GM04503 (cell line): ENCODE measurements around the gene WNT5B.

Experiments
- DNase-seq: peaks from one replicate; pipeline ENCODE4 v3.0.0-alpha.2; 2012; ENCODE audit warnings: low read depth

WNT5B gene

DNA sequence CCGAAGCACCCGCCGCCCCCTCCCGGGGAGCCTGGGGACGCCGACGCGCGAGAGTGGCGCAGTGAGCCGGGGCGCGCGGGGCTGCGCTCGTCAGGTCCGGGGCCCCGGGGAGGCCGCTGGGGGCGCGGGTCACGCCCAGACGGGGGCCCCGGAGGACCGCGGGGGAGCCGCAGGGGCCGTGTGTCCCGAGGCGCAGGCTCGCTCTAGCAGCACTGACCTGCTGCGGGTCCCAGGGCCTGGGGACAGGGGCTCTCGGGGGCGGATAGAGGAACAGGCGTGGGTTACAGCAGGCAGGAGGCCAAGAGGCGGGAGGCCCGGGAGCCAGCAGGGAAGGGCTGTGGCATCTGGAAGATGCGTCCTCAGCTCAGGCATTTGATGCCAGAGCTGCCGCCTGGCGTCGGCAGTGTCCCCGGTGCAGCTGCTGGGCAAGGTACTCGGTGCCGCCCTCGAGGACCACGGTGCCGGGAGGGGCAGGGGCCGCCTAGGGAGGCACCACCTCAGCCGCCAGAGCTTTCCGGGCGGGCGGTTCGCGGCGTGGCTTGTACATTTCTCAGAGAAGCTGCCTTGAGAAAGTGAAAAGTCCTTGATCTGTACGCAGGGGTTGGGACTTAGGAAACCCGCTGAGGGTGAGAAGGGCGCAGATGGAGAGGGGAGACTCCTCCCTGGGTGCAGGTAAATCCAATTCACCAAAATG, 1.2 kb downstream of the WNT5B start:
- no peak for DNase-seq

DNA sequence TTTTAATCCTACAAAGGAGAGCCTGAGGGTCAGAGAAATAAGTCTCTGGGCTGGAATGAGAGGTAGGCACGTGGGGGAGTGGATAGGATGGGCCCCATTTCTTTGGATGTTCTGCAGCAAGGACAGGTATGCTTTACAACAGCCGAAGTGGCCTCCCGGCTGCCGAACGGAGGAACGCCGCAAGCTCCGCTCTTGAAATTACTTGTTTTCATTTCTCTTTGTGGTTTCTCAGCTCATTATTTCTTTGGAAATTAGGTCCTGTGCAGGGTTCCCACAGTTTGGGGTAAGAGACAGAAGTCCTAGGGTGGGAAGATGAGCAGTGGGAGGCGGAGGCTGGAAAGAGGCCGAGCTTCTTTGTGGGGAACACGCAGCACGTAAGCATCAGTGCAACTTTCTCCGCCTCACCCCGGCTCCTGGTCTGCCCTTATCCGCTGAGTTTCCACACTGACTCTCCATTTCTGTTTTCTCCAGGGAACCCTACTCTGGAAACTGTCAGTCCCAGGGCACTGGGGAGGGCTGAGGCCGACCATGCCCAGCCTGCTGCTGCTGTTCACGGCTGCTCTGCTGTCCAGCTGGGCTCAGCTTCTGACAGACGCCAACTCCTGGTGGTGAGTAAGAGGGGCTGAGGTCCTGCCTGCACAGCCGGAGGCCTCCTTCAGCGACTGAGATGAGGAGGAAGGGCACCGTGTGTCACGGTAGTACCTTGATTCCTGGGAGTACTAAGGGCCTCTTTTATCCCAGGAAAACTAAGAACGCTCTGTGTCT, 2.0 kb downstream of the WNT5B start:
- DNase-seq, result no peak

DNA sequence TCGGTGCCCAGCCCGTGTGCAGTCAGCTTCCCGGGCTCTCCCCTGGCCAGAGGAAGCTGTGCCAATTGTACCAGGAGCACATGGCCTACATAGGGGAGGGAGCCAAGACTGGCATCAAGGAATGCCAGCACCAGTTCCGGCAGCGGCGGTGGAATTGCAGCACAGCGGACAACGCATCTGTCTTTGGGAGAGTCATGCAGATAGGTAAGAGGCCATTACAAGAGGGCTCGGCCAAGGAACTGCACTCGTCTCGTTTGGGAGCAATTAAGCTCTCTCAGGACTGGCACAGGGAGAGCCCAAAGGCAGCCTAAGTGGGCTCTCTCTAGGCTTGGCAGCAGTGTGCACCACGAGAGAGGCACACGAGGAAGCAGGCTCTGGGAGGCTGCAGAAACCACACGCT, 3.7 kb downstream of the WNT5B start:
- no peak for DNase-seq

DNA sequence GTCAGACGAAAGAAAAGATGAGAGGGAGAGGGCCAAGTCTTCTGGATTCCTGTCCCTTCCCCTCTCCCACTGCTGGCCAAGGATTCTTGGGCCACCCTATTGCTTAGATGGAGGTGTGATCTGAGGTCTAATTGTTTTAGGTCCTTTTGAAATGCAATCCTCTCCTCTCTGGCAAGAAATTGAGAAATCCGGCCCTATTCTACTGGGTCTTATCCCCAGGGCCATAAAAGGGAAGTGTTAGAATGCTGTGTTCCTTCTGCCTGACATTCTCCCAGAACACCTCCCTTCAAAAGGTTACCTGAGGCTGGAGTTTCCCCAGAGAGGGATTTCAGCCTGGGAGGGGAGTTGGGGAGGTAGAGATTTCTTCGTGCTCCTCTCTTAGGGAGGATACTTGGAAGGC, 4.4 kb downstream of the WNT5B start:
- no peak for DNase-seq

DNA sequence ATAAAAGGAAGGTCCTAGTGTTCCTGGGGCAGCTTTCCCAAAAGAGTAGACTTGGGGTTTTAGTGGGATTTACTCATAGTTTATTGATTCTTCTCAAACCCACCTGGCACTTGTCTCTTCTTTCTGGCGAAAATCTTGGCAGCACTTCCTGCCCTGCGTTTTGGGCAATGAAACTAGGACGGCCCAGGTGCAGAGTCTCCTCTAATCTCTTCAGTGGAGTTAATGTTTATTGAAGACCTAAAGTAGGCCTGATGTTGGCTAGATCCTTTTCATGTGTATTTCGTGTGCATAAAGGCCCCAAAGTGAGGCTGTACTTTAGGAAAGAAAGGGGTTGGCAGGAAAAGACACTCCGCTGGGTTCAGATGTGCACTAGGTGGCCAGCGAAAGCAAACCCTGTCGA, 5.1 kb downstream of the WNT5B start:
- DNase-seq, result no peak

DNA sequence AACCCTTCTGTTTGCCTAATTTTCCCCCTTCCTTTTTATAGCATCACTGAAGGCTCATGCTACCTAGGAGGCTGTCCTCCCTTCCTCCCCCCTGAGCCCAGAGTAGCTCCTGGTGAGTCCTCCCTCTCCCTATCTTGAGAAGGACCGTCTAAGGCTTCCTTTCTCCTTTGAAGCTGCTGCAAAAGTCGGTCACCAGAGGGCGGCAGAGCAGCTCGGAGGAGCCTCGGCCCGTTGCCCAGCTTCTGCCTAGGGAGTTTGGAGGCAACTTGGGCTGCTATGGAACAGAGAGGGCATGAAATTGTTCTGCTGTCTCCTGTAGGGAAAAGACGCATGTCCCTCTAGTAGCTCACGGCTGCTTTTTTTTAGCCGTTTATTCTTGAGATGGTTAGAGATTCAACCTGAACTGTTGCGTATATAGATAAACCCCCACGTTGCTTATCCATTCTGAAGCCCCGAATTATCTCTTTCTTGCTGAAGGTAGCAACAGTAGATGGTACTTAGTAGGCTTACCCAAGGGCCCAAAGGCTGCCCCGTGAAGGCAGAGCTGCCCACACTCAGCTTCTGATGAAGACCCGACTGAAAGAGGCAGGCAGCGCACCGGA, 5.7 kb downstream of the WNT5B start:
- DNase-seq, result no peak

DNA sequence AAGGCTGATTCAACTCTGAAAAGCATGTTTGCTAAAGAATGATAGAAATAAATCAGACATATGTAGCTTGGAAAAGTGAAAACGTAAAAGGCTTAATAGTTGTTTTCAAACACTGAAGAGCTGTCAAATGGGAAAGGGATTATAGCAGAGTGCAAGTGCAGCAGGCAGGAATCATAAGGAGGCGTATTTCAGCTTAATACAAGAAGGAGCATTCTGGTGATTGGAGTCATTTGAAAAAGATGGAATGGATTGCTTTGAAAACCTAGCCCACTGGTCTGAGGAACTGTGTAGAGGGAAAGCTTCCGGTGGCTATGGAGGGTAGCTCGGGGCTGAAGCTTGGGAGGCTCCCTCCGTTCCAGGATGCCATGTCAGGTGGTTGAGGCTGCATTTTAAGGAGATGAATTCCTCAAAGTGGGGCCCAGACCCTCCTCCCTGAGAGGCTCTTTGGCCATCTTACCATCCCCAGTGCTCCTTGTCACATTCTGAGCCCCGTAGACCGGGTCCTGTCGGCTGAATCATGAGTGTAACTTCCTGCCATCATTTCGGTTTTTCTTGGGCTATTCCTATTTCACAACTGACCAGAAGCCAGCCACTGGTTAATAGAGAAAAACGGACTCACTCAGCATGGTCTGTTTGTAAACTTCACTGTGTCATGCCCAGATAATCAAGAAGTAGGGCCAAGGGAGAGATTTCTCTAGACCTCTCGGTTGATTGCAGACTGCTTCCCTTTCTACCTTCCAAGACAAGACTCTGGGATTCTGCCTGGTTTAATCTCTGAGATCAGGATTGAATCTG, 6.5 kb downstream of the WNT5B start:
- no peak for DNase-seq

DNA sequence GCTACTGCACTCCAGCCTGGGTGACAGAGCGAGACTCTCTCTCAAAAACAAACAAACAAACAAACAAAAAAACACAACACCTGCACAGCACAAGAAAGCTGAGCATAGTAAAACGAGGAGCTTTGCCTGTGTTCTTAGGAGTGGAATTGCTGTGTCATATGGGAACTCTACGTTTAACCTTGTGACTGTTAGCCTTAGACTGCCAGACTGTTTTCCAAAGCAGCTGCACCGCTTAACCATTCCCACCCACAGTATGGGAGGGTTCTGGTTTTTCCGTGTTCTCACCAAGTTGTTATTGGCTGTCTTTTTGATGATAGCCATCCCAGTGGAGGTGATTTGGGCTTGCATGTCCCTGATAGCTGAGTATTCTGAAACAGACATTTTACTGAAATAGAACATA, 9.2 kb downstream of the WNT5B start:
- DNase-seq, result no peak

DNA sequence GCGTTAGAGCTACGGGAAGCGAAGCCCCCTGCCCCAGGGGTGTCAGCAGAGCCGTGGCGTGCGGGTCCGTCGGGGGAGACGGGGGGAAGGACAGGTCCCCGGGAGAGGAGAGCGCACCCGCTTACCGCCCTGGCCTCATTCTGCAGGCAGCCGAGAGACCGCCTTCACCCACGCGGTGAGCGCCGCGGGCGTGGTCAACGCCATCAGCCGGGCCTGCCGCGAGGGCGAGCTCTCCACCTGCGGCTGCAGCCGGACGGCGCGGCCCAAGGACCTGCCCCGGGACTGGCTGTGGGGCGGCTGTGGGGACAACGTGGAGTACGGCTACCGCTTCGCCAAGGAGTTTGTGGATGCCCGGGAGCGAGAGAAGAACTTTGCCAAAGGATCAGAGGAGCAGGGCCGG, 10.5 kb downstream of the WNT5B start:
- no peak for DNase-seq

DNA sequence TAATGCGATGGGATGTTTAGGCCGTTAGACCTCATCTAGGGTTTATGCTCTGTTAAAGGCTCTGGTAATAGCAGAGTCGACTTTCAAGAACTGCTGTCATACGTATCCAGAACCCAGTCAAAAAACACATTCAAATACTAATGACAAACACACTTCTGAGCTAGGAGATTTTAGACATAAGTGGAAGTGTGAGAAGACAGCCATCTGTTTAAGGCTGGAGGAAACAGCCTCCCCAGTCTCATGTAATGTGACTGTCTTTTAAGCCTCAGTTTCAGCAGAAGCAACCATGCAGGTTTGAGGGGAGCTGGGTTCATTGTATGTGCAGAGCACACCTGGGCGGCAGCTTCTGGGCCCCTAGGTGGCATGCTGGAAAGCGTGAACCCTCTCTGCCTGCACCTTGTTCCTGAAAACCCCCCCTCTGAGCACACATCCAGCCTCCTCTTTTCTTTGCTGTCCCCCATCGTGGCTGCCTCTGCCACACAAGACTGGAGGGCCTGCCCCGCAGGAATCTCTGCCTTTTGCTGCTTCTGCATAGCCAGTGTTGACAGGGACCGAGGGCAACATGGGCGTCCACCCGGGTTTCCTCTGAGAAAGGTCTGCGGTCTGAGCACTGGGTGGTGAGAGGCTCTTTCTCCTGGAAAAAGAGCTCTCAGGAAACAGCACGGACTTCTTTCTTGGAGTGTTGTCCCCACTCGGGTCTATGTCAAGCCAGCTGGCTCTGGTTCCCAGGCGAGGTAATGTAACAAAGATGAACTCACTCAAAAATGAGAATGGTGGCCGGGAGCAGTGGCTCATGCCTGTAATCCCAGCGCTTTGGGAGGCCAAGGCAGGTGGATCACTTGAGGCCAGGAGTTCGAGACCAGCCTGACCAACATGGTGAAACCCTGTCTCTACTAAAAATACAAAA, 11.6 kb downstream of the WNT5B start:
- no peak for DNase-seq

DNA sequence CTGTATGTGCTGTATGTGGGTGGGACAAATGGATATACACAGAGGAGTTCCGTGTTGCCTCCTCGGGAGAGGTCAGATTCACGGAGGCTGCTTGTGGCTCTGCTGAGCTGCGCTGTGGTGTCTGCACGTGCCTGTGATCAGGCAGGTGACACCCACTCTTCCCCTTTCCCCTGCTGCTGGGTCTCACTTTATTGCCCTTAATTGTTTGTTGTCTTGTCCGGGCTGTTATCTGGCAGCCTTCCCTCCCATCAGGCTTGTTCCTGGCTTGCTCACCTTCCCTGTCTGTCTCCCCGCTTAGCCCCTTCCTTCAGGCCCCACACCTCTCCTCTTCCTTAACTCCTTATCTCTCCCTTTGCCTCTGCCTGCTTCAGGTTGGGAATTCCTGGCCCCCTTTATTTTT, 13.5 kb downstream of the WNT5B start:
- no peak for DNase-seq

DNA sequence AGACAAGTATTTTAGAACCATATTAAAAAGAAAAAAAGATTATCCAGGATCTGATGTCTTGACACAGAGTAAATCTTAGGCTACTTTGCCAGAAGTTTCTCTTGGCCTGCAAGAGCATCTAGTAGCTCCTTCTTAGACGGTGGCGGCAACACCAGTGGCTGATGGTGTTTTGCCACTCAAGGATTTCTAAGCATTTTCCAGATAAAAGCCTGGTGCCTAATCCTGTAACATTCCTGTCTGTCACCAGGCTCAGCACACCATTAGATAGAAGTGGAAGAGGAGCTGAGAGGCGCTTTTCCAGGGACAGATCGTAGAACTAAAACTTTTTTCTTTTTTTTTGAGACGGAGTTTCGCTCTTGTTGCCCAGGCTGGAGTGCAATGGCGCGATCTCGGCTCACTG, 14.0 kb downstream of the WNT5B start:
- no peak for DNase-seq

DNA sequence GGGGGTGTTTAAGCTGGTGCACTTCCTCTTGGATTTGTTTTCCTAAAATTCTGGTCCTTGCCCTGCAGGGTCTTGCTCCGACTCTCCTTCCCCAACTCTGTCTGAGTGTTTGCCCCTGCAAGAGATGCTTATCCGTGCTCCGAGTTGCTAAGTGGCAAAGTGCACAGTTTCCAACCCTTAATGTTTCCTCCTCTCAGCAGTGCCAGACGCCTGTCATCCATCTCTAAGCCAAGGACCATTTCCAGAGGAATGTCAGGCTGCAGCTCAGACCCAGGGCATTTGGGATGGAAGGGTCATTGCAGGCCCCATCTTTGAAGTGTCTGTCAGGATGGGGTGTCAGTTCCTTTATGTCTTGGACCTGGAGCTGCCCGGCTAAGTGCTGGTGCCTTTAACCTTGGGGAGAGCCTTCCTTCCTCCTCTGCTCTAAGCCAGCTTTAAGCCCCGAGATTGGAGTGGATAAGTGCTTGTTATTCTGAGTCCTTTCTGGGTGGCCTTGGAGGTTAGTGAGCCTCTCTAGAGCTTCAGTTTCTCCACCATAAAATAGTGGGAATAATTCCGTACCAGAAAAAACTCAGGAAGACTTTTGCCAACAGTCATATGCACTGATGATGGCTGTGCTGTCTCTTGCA, 15.0 kb downstream of the WNT5B start:
- DNase-seq, result no peak

DNA sequence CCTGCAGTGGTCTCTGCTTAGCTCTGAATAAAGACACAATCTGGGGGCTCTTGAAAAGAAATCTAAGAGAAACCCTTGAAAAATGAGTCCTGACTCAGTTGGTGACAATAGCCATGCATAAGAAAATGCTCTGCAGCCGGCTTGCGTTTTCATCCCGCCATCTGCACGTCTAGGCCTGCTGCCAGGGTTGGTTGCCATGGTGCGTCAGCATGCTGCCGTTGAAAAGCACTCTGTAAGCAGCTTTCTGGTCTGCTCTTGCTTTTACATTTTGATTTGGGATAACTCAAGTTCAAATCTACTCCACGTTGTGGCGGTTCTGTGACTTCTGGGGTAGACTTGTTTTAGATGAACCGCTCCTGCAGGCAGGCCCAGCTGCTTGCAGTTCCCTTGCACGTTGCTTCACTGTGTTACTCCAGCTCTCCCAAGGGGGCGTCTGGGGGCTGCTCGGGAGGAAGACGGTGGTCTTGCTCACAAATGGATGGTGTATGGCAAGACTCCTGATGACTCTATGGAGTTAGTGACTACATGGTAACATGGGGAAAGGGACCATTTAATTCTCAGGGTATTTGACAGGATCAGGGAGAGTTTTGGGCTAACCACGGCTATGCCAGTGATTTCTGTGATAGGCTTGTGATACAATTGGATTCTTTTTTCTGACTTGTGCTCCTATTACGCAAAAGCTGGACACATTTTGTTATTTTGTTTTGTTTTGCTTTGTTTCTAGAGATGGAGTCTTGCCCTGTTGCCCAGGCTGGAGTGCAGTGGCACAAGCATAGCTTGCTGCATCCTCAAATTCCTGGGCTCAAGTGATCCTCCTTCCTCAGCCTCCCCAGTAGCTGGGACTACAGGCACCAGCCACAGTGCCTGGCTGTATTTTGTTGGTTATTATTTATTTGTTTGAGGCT, 15.8 kb downstream of the WNT5B start:
- DNase-seq, result peak; percentile 45

DNA sequence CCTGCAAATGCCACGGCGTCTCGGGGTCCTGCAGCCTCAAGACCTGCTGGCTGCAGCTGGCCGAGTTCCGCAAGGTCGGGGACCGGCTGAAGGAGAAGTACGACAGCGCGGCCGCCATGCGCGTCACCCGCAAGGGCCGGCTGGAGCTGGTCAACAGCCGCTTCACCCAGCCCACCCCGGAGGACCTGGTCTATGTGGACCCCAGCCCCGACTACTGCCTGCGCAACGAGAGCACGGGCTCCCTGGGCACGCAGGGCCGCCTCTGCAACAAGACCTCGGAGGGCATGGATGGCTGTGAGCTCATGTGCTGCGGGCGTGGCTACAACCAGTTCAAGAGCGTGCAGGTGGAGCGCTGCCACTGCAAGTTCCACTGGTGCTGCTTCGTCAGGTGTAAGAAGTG, 16.8 kb downstream of the WNT5B start:
- DNase-seq, result no peak

DNA sequence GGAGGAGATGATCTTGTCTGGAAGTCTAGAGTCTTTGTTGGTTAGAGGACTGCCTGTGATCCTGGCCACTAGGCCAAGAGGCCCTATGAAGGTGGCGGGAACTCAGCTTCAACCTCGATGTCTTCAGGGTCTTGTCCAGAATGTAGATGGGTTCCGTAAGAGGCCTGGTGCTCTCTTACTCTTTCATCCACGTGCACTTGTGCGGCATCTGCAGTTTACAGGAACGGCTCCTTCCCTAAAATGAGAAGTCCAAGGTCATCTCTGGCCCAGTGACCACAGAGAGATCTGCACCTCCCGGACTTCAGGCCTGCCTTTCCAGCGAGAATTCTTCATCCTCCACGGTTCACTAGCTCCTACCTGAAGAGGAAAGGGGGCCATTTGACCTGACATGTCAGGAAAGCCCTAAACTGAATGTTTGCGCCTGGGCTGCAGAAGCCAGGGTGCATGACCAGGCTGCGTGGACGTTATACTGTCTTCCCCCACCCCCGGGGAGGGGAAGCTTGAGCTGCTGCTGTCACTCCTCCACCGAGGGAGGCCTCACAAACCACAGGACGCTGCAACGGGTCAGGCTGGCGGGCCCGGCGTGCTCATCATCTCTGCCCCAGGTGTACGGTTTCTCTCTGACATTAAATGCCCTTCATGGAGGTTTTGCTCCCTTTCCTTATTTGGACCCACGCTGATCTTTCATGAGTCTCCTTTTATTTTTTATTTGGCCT, 17.7 kb downstream of the WNT5B start:
- DNase-seq, result no peak

DNA sequence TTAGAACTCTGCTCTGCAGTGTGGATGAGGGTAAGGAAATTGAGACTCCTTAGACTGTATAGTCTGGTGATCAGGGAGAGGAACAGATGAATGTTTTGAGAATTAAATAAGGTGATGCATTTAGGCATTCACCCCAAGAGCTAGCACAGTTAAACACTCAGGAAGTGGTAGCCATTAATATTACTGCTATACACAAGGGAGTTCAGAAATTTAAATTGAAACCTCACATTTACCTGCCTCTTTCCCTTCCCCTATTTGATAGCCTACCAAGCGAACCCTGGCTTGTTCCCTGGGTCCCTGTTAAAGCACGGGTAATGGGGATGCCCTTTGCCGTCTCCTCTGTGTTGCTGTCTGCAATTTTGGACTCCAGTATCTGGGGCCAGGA, 18.2 kb downstream of the WNT5B start:
- DNase-seq, result no peak

DNA sequence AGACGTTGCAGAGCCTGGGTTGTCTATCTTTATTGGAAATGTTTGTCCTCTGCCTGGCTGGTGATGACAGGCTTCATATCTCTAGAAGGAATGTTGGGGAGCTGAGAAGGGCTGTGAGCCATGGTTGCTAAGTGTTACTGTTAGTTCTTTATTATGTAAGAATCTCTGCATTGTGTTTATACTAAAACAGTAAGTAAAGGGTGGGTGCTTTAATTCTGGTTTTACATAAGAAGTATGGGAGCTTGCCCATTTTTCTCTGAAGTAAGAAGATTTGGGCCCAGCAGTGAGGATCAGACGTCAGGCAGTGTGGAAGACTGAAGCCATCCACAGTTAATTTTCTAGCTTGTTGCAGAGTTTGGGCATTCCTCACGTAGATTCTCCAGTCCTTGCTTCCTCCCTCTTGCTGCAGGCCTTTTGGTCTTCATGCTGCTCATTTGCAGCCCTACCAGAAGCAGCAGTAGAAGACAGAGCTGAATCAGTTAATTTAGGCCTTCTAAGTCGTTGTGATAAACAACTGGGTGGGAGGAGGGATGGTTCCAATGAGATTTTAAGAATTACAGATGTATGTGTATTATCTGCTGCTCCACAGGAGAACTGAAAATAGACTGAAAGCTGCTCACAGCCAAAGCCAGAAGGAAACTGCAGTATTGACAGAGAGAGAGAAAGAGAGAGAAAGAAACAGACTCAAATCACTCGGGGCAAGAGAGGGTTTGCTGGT, 21.4 kb downstream of the WNT5B start:
- DNase-seq, result no peak

DNA sequence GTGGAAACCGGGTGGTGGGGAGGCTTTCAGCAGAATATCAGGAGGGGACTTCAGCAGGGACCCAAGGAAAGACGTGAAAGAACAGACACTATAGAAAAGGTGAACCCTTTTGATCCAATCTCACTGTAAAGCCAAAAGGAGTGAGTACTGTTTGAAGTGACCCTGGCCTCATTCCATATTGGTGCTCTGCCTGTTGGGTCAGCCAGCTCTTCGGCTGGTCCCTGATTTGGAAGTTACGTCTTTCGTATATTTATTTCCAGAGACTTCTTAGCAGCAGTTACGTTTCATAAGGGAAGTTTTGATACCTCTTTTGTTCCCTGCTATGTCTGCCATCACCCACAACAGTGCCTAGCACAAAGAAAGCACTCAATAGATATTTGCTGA, 21.9 kb downstream of the WNT5B start:
- DNase-seq, result no peak
